Measurements from ENCODE around the gene MAPKAP1. TPM values are rescaled to one million over a fixed set of nuclear protein-coding genes. Genes with fewer than 3 reads are reported as not detected.

The MAPKAP1 gene
- total RNA-seq, 4 donors from 2014 or later = 87.1 to 114 (median 111) TPM

- intact Hi-C loops (cut with DNase I) = no loop called here
- Histone ChIP-seq H3K9me3 (no peaks in the 10 kb centered on the region), H3K4me1 (no peaks in the 10 kb centered on the region), H3K36me3 (no peaks in the 10 kb centered on the region), H3K27ac (no peak overlapping the region), H3K27me3 (no peaks in the 10 kb centered on the region), H3K4me3 (replicated peaks in 1 of 3) (no peak overlapping the region)
- WGBS, 2 donors = 85 to 88% methylated on average over 17 to 21 of the region's 21 CpGs
- TF ChIP-seq CTCF (IDR thresholded peaks at IDR 0.05) (no peak), POLR2A (IDR thresholded peaks at IDR 0.05) (no peak)
- DNase-seq = no peak
Observed at GRCh38 chr9:125430161-125431011, 276.6 kb downstream of the MAPKAP1 start.

- DNase-seq = no peak
- no peak for TF ChIP-seq POLR2A (IDR thresholded peaks at IDR 0.05)
- no peak for TF ChIP-seq CTCF (IDR thresholded peaks at IDR 0.05)
- Histone ChIP-seq H3K4me3 (replicated peaks in 1 of 3) (no peak overlapping the region), H3K36me3 (no peaks in the 10 kb centered on the region), H3K27ac (no peak overlapping the region), H3K4me1 (no peaks in the 10 kb centered on the region), H3K27me3 (no peaks in the 10 kb centered on the region), H3K9me3 (no peaks in the 10 kb centered on the region)
- intact Hi-C loops (cut with DNase I) = no loop called here
- 87 to 92% methylated on average over 16 to 19 of the region's 20 CpGs for WGBS, 2 donors
Observed at GRCh38 chr9:125429476-125430160, 277.4 kb downstream of the MAPKAP1 start.

- TF ChIP-seq POLR2A (IDR thresholded peaks at IDR 0.05) (no peak), CTCF (IDR thresholded peaks at IDR 0.05) (no peak)
- H3K9me3 ChIP-seq = no peaks in the 10 kb centered on the region
- no peaks in the 10 kb centered on the region for H3K36me3 ChIP-seq
- no peak for DNase-seq
- intact Hi-C loops (cut with DNase I) = no loop called here
- WGBS, 2 donors = 81 to 92% methylated on average over 8 to 10 of the region's 16 CpGs
- H3K4me3 ChIP-seq (replicated peaks in 1 of 3) = no peak overlapping the region
- no peaks in the 10 kb centered on the region for H3K4me1 ChIP-seq
- no peak overlapping the region for H3K27ac ChIP-seq
- H3K27me3 ChIP-seq = no peaks in the 10 kb centered on the region
Observed at GRCh38 chr9:125428902-125429467, 278.0 kb downstream of the MAPKAP1 start.

GRCh38 chr9:125428060-125428901, 278.7 kb downstream of the MAPKAP1 start:
- intact Hi-C loops (cut with DNase I) = no loop called here
- no peaks in the 10 kb centered on the region for H3K4me1 ChIP-seq
- no peak for DNase-seq
- no peaks in the 10 kb centered on the region for H3K9me3 ChIP-seq
- TF ChIP-seq POLR2A (IDR thresholded peaks at IDR 0.05) (no peak), CTCF (IDR thresholded peaks at IDR 0.05) (peak in 3 of 6 experiments; percentile 9 to 27 (median 26))
- H3K36me3 ChIP-seq = no peaks in the 10 kb centered on the region
- H3K27ac ChIP-seq = no peak overlapping the region
- WGBS, 2 donors = 84 to 90% methylated on average over 3 to 8 of the region's 10 CpGs
- no peak overlapping the region for H3K4me3 ChIP-seq (replicated peaks in 1 of 3)
- no peaks in the 10 kb centered on the region for H3K27me3 ChIP-seq
